GM12801 (cell line): ENCODE results near the gene BTBD8.

ENCODE experiments used
- TF ChIP-seq, protein P1 (sequence below): IDR thresholded peaks from one replicate; pipeline ENCODE4 v1.5.1; 2011; ENCODE audit warnings: control low read depth; ENCODE audit not compliant: insufficient read length; ENCODE audit errors: extremely low read depth

Gene BTBD8

DNA sequence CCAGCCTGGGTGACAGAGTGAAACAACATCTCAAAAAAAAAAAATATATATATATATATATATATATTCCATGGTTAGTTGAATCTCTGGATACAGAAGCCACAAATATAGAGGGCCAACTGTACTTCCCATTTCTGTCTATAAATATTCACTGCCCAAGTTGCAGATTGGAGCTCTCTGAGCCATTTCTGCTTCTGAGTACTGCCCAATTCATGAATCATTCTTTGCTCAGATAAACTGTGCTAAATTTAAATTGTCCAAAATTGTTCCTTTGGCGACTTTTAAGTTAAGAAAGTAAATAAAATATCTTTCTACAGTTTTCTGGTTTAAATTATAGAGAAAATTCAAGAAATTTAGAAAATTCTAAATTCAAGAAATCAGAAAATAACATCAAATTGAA lies 114.4 kb downstream of the BTBD8 start:
- TF ChIP-seq, protein P1, sequence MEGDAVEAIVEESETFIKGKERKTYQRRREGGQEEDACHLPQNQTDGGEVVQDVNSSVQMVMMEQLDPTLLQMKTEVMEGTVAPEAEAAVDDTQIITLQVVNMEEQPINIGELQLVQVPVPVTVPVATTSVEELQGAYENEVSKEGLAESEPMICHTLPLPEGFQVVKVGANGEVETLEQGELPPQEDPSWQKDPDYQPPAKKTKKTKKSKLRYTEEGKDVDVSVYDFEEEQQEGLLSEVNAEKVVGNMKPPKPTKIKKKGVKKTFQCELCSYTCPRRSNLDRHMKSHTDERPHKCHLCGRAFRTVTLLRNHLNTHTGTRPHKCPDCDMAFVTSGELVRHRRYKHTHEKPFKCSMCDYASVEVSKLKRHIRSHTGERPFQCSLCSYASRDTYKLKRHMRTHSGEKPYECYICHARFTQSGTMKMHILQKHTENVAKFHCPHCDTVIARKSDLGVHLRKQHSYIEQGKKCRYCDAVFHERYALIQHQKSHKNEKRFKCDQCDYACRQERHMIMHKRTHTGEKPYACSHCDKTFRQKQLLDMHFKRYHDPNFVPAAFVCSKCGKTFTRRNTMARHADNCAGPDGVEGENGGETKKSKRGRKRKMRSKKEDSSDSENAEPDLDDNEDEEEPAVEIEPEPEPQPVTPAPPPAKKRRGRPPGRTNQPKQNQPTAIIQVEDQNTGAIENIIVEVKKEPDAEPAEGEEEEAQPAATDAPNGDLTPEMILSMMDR, result no peak

DNA sequence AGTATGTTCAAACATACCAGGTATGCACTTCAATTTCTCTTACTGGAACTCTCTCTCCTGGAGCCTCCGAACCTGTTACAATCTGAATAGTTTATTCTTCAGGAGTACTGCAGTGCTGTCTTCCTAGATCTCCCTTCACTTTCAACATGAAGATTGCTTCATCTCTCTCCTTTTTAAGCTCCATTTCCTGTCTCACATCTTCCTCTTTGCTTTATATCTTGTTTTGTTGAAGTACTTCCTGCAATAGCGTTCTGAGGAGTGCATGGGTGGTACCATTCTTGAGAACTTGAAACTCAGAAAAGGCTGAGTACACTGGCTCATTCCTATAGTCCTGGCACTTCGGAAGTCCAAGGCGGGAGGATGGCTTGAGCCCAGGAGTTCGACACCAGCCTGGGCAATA lies 121.8 kb downstream of the BTBD8 start:
- TF ChIP-seq, protein P1, result no peak

DNA sequence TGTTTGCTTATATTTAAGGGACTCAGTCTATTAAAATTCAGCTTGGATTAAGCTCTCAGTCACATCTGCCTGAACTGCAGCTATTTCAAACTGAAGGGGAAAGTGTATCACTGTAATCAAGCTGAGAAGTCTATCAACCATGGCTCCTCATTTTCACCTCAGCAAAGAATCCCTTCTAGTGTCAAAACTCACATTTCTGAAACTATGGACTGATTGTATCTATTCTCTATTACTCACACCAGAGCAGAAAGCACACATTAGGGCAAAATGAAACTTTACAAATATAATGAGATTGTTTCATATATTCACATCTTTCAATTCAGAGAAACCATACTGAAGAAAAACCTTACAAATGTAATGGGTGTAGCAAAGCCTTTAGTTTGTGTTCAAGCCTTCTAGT lies 123.0 kb downstream of the BTBD8 start:
- TF ChIP-seq, protein P1, result no peak

DNA sequence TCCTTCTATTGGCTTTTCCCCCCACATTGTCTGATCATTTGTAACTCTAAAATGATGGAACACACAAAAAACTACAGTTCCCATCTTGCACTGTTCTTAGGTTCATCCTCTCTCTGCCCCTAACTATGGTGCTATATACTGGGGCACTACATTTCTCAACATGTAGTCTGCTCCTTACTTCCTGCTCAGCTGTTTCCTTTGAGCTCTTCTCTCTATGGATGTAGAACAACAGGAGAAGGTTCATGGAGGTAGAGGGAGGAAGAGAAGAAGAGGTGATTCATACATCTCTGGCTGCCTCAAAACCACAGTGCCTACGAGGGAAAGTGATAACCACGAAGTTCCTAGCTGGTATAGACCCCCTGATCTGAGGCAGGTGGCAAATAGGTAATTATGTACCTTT lies 130.6 kb downstream of the BTBD8 start:
- TF ChIP-seq, protein P1, result no peak

DNA sequence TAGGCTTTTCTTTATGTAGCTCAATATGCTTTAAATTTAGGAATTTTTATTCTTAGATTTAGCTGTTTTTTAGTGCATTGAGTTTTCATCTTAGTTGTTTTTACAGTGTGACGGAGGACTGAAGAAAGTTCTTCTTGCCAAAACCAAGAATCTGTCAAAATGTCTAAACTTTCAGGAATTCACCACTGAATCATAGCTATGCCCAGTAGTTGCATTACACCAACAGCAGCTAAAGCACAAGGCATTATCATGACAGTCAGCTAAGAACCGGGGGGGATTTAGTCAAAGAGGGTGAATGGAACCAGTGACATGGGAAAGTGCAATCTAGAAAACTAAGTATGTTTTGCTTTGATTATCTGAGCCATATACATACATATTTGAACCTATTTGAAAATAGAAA lies 131.0 kb downstream of the BTBD8 start:
- TF ChIP-seq, protein P1, result no peak

DNA sequence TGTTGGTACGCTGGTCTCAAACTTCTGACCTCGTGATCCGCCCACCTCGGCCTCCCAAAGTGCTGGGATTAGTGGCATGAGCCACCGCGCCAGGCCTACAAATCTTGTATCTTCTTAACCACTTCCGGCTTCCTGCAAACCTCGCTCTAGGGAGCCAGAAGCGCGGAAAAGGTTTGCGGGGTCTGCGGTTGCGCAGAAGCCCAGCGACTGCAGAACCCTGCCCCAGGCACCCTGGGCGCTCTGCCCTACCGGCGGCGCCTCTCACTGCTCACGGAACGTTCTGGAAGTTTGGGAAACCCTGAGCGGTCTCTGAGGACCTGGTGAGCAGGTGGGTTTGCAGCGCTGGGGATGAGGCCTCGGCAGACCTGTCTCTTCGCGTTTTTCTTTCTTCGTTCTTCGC lies 137.6 kb downstream of the BTBD8 start, which contains the start of gene C1orf146:
Gene C1orf146 (plus strand): TSS at position 195 of the 400 bp plus-strand sequence. CDS start 13,506 bp downstream, outside the sequence.
- TF ChIP-seq, protein P1, result no peak

DNA sequence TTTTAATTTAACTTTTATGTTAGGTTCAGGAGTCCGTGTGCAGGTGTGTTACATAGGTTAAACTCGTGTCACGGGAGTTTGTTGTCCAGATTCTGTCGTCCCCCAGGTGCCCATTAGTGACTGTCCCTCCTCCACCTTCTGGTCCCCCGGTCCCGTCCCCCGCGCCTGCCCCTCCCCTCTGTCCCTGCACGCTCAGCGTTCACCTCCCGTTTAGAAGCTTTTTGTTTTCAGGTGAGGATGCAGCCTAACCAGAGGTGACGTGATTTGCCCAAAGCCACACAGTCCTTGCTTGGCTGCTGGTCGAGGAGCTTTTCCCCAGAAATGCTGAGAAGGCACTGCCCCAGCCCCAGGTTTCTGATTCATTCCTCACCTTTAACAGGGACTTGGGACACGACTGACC lies 138.4 kb downstream of the BTBD8 start:
- TF ChIP-seq, protein P1, result no peak

DNA sequence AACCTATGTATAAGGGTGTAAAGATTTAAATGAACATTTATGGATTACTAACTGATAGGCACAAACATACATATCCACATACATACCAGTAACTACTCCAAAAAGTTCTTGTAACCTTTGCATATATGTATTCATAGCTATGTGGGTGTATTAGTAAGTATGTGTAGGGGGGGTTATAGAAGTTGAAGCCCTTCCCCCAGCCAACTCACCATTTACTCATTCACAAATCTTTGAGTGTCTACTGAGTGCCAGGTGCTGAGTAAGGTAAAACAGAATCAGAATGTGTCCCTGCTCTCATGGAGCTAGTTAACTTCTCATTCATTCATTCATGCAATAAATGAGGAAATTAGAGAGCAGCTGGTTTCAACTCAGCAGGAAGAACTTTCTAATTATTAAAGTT lies 138.9 kb downstream of the BTBD8 start:
- TF ChIP-seq, protein P1, result no peak
